ENCODE results near the gene S100A16.
"Not testable (repeated sequence)": the region's sequence is repeated elsewhere in the genome, so short reads cannot be mapped to it uniquely, and the experiment has no call there.

Gene S100A16

DNA sequence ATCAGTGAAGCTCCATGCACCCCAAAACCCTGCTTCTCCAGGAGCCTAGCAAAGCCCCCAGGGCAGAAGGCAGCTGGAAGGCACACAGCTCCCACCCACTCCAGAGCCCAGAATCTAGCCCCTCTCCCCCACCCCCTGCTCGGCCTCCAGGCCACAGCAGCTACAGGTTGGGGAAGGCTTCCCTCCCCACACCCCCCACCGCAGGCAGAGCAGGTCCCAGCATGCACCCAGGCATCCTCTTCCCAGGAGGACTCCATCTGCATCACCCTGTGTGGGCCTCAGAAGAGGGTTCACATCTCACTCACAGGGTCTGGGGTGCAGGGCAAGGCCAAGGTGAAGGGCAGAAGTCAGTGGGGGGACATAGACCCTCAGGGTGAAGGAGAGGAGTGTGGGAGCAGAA is 2.5 kb upstream of the S100A16 start:
- DNase-seq (ENCODE audit: low spot score), result no peak

DNA sequence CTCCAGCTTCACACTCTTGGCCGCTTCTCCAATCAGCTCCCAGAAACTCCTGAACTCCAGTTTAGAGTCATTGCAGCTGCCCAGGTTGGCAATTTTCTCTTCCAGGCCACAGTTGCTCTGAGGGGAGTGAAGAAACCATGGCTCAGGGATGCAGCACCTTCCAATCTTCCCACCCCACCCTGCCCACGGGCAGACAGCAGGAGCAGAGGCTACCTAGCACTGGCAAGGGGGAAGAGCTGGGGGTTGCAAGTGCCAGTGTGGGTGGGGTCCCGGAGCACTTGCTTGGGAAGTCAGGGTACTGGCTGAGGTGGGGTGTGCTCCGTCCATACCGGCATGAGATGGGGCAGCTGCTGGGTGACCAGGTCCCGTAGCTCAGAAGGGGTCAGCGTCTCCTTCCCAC is 2.0 kb upstream of the S100A16 start:
- no peak for DNase-seq (ENCODE audit: low spot score)

DNA sequence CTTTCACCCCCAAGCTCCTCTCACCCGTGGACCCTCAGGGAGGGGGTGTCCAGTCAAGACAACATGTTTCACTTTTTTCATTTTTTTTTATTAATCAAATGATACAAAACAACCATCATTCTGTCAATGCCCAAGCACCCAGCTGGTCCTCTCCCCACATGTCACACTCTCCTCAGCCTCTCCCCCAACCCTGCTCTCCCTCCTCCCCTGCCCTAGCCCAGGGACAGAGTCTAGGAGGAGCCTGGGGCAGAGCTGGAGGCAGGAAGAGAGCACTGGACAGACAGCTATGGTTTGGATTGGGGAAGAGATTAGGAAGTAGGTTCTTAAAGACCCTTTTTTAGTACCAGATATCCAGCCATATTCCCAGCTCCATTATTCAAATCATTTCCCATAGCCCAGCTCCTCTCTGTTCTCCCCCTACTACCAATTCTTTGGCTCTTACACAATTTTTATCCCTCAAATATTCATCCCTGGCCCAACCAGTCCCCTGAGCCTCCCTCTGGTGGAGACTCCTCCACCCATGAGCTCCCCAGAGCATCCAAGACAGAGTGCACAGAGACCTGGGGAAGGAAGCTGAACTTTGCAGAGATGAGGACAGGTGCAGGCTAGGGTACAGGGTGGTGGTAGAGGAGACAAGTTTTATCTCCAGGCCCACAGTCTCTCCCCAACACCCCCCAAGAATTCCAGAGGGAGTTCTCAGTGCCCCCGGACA is 1.4 kb upstream of the S100A16 start:
- no peak for DNase-seq (ENCODE audit: low spot score)

DNA sequence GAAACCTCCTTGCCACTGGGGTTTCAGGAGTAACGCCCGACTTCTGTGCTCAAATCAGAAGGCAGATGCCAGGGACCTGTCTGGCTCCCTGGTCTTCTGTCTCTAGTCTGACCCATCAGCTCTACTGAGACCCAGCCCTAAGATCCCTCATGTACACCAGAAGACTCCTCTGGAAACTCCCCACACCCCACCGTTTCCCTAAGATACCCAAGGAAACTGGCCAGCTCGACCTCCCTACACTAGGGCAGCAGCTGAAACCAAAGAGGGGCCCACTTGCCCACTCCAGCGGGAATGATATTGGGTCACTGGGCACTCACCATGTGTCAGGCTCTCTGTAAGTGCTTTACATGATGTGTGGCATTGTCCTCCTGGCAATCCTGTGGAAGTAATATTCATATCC is 469 bp upstream of the S100A16 start:
- no peak for DNase-seq (ENCODE audit: low spot score)

DNA sequence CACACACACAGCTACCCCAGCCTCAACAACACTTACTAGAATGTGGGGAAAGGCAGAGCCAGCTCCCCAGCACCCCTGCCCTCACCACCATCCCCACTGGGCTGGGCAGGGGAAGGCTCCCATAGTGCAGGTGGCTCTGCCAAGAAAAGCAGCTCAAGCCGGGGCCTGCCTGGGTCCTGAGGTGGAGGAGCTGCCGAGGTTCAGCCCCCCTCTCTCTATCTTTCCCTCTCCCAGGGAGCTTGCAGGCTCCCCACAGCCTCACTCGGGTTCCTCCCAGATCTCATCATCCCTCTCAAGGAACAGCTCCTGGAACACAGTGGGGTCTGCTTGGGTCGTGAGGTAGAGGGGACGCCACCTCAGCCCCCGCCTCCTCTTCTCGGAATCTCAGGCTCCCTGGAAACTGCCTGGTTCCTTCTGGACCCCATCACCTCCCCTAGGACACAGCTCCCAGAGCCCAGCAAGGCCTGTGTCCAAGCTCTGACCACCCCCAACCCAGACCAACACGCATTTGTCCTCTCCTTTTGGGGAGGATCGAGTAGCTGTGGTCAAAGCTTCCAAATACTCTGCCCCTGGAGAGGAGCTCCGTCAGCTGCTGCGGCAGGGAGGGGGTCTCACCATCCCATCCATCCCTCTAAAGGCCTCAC is 704 bp downstream of the S100A16 start:
- DNase-seq (ENCODE audit: low spot score), result no peak

DNA sequence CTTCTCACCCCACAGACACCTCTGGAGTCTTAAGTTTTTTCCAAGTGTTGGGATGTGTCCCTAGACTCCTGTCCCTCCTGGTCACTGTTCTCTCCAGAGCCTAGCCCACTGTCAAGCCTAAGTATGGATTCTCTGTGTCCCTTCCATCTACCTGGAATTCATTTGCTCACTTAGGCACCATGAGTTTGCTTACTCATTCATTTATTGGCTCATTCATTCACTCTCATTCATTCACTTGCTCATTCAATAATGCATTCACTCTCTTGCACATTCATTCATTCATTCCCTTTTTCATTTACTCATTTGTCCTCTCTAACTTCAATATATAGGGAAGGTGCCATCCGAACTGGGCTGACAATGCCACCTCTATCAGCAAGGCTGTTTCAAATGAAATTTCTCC is 1.6 kb downstream of the S100A16 start:
- DNase-seq (ENCODE audit: low spot score), result no peak

DNA sequence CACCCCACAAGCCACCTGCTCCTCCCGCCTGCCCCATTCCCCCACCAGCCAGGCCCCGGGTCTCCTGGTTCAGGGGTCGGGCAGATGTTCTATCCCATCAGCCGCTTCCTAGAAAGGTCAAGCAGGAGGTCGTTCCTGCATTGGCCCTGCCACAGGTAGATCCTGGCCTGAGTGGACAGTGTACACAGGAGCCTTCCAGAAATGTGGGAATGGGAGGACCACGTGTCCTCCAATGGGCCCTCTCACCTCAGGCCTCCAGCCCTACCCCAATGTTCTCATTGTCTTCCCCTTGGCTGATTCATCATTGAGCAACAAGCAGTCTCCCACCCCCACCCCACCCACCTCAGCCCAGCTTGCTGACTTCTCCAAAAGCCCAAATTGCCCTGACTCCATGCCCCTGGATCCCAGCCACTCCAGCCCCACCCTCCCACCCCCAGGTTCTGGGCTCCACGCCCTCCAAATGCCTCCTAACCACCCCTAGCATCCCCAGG is 2.1 kb downstream of the S100A16 start:
- DNase-seq (ENCODE audit: low spot score), result no peak

DNA sequence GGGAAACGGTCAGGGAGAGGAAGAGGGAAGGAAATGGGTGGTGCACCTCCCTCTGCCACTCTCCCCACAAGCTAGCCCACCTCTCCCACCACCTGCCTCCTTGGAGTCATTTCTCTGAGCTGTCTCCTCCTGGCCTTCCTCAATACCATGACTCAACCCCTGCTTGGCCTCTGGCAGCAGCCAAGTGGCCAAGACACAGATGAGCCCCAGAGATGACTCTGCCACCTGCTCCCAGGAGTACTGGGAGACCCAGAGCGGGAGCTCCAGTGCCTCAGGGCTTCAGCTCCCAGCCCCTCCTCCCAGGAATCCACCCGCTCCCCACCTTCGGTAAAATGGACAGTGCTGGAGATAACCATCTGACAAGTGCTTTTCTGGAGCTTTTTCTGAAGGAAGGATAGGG is 2.6 kb downstream of the S100A16 start:
- no peak for DNase-seq (ENCODE audit: low spot score)

DNA sequence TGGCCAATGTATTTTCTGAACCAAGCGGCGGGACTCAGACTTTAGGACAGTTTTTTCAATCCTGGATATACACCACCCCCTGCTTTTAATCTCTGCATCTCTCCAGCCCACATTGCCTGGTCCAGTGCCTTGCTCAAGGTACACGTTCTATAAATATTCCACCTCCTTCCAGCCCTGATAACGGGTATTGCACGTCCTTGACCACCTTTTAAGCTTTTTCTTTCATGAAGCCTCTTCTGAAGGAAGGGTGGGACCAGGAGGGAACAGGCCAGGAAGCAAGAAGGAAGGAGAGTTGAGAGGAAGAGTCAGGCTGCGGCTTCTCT is 3.4 kb downstream of the S100A16 start:
- no peak for DNase-seq (ENCODE audit: low spot score)

DNA sequence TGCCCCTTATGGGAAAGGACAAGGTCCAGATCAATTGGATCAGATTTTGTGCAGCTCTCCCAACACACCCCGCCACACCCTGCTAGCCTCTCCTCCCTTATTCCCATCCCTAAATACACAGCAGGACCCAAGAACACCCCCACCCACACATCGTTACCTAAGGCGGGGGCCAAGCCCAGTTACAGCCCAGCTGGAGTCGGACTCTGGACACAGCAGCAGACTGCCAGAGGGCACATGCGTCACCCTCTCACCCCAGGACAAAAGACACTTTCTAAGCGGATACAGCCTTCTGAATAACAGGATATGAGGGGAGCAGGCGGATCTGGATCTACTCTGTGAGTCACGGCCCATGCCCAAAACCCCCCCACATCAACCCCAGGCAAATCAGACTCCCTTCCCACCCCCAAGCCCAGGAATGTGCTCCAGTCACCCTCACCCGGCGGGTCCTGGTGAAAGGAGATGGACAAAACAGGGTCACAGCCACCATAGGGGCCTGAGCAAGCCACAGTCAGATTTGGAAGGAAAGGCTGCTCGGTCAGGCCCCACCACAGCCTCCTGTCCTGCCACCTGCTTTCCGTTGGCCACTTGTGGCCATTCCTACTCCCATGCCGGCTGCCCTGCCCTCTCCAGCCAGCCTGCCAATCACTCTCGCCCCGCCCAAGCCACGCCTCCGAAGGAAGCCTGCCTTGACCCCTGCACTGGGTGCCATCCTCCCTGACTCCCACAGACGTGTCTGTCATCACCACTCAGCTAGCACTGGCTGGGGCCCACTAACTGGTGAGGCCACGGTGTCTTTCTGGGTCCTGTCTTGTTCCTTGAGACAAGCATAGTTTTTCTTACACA is 4.0 kb downstream of the S100A16 start:
- peak; percentile 73 for DNase-seq (ENCODE audit: low spot score)

DNA sequence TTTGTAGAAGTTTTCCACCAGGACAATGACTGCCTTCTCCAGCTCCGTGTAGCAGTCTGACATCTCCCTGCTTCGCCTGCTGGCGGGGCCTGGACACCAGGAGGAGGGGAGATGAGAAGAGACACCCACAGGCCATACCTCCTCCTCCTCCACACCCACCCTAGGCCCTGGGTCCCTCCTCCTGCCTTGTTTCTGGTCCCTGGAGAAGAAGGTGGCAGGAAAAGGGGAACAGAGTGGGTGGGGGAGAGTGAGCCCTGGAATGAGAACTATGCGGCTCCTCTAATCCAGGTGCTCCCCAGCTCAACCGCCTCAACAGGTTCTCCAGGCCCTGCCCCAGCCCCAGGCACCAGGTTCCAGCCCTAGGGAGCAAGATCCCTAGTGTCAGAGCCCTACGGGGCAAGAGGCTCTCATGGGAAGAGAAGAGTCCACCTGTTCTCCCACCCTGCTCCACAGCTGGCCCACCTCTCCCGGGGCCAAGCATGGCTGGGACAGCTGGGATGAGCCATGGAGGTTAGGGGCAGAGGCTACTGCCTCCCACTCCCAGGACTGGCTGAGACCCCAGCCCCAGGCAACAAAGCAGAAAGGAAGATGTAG is 4.8 kb downstream of the S100A16 start:
- no peak for DNase-seq (ENCODE audit: low spot score)

DNA sequence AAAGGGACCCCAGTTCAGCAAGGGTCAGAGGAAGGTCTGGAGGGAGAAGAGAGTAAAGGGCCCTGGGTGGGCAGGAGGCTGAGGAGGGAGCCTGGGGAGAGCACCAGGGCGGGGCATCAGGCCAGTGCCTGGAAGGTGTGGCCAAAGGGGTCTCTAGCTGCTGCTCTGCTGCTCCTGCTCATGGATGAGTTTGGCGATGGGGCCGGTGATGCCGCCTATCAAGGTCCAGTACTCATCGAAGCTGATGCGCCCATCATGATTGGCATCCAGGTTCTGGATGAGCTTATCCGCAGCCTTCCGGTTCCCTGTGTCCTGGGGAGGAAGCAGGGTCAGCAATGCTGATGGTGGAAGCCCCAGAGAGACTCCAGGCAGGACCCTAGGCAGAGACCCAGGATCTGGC is 5.6 kb downstream of the S100A16 start:
- no peak for DNase-seq (ENCODE audit: low spot score)

DNA sequence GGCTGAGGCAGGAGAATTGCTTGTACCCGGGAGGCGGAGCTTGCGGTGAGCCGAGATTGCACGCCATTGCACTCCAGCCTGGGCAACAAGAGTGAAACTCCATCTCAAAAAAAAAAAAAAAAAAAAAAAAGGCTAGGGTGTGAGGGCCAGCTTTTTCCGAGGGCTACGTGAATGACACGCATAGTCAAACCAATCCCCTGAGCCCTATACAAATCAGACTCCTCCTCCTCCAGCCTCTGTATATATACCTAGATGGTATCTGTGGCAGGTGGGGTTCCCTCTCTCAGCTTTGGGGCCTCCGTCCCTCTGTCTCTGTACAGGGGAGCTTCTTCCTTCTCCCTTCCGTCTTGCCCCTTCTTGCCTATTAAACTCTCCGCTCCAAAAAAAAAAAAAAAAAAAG is 6.7 kb downstream of the S100A16 start:
- no peak for DNase-seq (ENCODE audit: low spot score)

DNA sequence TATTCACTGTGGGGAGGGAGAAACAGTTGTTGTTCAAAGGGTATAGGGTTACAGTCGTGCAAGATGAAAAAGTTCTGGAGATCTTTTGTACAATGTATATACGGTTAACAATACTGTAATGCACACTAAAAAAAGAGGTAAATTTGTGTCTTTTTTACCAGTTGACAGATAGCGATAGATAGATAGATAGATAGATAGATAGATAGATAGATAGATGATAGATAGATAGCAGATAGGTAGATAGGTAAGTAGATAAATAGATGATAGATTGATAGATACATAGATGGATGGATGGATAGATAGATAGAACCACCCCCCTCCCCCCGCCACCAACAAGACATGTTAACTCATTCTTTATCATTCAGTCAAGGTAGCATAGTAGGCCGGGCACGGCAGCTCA is 10.2 kb downstream of the S100A16 start:
- no peak for DNase-seq (ENCODE audit: low spot score)

DNA sequence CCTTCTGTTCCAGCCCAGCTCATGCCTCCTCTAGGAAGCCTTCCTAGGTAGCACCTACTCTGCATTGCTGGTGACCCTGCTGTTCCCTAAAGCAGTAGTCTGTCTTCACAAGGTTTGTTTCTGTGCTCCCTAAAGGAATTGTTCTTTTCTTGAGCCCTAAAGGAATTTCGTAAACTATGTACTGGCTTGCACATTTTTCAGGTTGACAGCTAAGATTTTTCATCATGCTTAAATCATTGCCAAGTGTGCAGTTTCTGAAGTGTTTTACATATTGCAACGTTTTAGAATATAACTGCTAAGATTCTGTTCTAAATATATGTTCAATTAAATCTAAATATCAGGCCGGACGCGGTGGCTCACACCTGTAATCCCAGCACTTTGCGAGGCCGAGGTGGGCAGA is 13.1 kb downstream of the S100A16 start:
- no peak for DNase-seq (ENCODE audit: low spot score)

DNA sequence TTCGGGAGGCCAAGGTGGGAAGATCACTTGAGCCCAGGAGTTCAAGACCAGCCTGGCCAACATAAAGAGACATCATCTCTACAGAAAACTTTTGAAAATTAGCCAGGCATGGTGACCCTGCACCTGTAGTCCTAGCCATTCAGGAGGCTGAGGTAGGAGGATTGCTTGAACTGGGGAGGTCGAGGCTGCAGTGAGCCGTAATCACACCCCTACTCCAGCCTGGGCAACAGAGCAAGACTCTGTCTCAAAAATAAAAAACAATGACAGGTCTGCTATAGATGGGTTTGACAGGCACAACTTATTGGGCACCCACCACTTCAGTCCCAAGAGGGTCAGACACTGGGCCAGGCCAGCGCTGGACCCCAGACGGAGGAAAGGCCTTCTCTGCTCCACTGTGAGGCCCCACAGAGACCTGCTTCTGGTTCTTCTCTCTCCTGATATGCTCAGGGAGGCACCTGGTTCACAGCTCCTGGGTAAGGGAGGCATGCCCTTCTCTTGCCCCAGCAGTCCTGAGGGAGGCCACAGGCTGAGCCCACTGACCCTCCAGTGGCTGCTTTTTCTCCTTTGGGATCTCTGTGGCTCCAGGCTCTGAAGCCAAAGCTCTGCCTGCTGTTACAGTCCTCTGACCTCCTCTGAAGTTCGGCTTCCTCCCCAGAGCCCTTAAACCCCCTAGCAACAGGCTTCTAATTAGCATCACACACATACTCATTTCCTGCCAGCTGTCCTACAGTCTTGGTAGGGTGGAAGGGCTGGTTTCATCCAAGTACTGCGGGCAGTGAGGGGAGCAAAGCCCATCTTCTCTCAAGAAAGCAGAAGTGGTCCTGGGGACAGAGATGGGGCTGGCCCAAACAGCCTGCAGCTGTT is 14.4 kb downstream of the S100A16 start:
- DNase-seq (ENCODE audit: low spot score), result no peak

DNA sequence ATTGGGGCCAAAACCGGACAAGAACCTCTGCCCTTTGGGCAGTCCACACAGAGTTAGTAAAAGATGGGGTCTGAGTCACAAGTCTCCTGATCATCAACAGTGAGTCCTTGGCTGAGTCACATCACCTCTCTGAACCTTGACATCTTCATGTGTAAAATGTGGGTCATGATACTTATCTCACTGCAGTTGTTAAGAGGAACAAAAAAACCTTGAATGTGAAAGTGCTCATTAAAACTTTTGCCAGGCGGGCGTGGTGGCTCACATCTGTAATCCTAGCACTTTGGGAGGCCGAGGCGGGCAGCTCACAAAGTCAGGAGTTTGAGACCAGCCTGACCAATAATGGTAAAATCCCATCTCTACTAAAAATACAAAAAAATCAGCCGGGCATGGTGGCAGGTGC is 15.7 kb downstream of the S100A16 start:
- DNase-seq (ENCODE audit: low spot score), result no peak

DNA sequence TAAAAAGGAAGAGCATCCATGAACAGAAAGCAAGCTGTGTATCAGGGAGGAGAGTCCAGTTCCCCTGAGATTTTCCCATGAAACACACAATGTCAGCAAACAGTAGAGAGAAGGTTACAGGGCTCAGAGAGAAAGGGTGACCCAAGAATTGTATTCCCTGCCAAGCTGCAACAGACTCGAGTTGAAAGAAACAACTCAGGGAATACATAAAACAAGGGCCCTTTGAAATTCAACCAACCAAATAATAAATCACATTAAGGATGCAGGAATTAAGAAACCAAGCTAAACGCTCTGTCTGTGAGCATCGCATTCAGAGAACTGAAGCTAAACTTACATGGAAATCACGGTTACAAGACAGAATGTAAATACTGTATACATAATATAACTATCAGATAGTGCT is 20.2 kb downstream of the S100A16 start:
- DNase-seq (ENCODE audit: low spot score), result no peak

DNA sequence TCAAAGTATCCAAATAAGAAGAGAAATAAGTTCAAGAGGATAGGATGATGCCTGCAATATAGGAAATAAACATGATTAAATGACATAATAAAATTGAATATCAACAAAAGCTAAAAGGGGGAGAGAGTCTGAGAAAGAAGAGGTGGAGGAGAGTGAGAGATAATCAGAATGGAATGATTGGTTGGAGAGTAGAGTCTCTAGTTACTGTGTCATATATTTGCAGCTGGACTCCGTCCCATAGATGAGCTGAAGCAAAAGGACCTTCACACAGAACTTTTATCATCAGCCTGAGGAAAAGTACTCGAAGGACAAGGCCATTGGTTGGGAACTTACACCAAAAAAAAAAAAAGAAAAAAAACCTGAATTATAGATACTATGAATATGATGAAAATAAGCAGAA is 24.5 kb downstream of the S100A16 start:
- no peak for DNase-seq (ENCODE audit: low spot score)

DNA sequence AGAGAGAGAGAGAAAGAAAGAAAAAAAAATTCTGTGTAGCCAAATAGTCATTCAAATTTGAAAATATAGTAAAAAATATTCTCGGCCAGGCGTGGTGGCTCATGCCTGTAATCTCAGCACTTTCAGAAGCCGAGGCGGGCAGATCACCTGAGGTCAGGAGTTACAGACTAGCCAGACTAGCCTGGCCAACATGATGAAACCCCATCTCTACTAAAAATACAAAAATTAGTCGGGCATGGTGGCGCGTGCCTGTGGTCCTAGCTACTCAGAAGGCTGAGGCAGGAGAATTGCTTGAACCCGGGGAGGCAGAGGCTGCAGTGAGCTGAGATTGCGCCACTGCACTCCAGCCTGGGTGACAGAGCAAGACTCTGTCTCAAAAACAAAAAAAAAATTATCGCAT is 24.9 kb downstream of the S100A16 start:
- DNase-seq (ENCODE audit: low spot score), result not testable (repeated sequence)

DNA sequence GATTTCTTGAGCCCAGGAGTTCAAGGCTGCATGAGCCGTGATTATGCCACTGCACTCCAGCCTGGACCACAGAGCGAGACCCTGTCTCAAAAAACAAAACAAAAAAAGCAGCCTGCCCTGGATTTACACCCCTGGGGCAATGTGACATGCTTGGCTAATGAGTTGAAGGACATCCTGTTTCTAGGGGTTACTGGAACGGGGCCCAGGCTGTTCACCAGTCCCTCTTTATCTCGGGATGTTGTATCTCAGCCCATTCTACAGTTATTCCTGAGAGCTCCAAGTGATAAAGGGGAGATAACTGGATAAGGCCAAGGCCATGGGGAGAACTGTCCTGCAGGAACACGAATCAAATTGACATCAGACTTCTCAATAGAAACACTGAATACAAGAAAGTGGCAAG is 25.6 kb downstream of the S100A16 start:
- no peak for DNase-seq (ENCODE audit: low spot score)

DNA sequence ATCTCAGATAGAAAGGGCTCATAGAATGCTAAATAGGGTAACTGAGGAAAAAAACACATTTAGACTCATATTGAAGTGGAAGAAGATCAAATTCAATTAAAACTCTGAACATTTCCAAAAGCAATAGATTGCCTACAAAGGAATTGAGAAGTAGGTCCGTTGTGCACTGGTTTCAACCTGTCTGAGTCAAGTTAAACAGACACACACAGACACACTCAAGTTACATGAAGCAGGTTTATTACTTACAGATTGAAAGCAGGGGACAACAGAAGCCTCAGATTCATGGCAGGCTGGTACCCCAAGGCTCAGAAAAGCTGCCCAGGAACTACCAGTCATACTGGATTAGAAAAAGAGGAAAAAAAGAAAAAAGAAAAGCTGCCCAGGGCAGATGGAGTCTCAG is 26.6 kb downstream of the S100A16 start:
- no peak for DNase-seq (ENCODE audit: low spot score)
